Cardiac septum (tissue), 1 donor: ENCODE measurements around the gene TIGD7. TPM values are rescaled to one million over a fixed set of nuclear protein-coding genes. Genes with fewer than 3 reads are reported as not detected.
"Not testable (repeated sequence)": the region's sequence is repeated elsewhere in the genome, so short reads cannot be mapped to it uniquely, and the experiment has no call there.

Experiments
- DNase-seq: peaks from one replicate; pipeline ENCODE4 v3.0.0-alpha.2; 2020; ENCODE audit warnings: low spot score
- intact Hi-C: fragments of 100-400 bp; cut with DNase I; formaldehyde crosslinking; loops from one replicate; pipeline ENCODE4 v1.14.0; 2022
- total RNA-seq: library from RNA; stranded (reverse); fragmentation: NEBNext Ultra II Directional; extraction: Animal tissue kit (Norgen Biotek cat#: 25700); gene quantifications from one replicate; pipeline ENCODE4 v1.2.1, GENCODE V29; 2021
- donor health status: DM: no; HTN: no; CAD: no.

Gene TIGD7
- total RNA-seq, 1 donor from 2014 or later: 8.2 TPM

DNA sequence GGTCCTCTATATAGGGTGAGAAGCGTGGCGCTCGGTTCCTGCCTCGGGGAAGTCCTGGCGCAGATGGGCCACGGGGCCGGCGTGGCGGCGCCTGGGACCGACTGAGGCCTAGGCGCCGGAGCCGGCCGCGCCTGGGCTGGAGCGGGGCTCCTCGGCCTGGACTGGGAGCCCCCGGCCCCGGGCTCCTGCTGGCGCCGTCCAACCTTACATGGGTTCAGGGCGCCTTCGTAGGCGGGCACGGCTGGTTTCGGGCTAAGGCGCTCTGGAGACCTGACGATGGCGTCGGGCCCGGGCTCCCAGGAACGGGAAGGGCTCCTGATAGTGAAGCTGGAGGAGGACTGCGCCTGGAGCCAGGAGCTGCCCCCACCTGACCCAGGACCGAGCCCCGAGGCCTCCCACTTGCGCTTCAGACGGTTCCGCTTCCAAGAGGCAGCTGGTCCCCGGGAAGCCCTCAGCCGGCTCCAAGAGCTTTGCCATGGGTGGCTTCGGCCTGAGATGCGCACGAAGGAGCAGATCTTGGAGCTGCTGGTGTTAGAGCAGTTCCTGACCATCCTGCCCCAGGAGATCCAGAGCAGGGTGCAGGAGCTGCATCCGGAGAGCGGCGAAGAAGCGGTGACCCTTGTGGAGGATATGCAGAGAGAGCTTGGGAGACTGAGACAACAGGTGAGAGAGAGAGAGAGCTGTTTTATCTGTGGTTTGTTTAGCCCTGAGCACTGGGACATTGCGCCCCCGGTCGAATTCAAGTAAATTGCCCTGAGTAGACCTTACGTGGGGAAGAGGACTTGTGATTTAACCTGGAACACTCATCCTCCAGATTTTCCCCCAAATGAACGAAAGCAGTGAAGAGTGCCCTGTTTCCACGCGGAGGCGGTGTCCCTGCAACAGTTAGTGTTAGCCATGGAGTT, 21.4 kb downstream of the TIGD7 start:
- intact Hi-C loops: loop anchor here (1.0 to 5.0 kb wide), 4 partner anchors 19 to 174 kb away; partner anchors contain the start of genes TIGD7, ZNF174, ZNF75A and ZSCAN32
- no peak for DNase-seq

DNA sequence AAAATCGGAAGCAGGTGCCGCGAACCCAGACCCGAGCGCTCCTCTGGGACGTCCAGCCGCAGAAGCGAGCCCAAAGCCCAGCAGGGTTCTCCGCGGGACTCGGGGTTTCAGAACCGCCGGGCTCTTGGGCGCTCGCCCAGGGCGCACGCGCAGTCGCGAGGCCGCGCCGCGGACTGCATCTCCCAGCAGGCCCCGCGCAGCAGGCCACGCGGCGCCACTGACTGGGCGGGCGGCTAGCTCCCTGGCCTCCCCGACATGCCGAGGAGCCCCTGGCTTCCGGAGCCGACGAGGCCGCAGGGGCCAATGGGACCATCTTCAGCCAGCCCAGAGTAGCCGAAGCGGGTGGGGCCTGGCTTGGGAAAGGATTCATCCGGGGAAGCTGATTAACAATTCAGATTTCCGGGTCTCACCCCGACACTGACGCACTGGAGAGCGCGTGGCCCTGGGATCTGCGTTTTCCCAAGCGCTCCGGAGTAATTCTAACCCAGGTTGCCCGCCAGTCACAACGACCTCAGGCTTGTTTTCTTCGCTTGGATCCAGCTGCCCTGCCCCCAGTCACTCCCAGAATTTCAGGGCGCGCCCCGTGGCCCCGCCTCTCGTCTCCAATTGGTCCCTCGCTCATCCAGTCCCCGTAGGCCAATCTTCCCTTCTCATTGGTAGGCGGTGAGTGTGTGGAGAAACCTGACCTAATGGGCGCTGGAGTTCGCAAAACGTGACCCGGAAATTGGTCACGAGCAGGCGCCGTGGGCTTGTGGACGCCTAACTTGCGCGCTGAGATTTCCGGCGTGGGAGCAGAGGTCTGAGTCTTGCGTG, 22.3 kb downstream of the TIGD7 start, which contains the start of gene ZNF263:
ZNF263 (plus strand) TSS at position 762 of the 813 bp plus-strand sequence. CDS start 328 bp downstream, outside the sequence.
- intact Hi-C loops: loop anchor here (1.0 to 5.0 kb wide), 4 partner anchors 19 to 174 kb away; partner anchors contain the start of genes TIGD7, ZNF174, ZNF75A and ZSCAN32
- DNase-seq: peak; percentile 98

DNA sequence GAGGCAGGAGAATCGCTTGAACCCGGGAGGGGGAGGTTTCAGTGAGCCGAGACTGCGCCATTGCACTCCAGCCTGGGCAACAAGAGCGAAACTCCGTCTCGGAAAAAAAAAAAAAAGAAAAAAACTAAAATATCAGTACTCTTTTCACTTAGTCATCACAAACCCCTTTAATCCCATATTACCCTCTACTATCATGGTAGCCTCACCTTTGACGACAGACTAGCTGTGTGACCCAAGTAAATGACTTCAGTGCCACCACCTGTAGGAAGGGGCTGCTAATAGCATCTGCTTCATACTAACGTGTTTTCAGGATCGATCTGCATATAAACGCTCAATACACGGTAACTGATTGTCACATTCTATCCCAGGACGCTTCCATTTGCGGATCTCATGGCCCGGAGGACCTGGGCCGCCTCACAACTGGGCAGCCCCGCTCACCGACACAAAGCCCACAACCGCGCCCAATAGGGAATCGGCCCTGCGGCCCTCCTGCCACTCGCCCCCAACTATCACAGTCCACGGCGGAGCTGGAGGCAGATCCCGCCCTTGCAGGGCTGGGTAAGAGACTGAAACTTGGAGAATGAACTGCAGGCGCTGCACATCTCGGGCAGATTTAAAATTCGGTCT, 23.0 kb downstream of the TIGD7 start:
- DNase-seq: no peak
- intact Hi-C loops: loop anchor here (2.0 to 5.0 kb wide), 2 partner anchors 119 to 175 kb away; partner anchors contain the start of genes ZNF174 and ZSCAN32

DNA sequence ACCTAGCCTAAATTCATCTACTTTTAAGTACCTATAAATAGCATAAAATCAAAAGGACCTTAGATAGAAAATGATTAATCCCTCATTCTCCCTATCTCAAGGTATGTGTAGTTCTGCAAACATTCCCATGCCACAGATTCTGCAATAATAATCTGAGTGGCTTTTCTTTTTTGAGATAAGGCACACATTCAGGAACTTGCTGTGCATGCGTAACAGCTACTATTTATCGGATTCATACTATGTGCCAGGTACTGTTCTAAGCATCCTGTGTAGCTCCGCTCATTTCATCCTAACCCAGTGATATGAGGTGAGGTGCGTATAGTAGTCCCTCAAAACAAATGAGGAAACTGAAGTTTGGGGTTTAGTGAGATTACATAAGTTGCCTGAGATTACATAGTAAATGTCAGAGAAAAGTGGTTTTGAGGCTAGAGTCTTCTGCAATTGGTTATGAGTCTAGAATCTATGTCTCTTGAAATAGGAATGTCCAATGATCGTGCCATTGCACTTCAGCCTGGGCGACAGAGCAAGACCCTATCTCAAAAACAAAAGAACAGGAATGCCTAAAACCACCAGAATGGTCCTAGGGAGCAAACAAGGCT, 23.9 kb downstream of the TIGD7 start:
- no peak for DNase-seq
- intact Hi-C loops: loop anchor here (5.0 kb wide), 1 partner anchor 176 kb away; no protein-coding TSS in a partner anchor

DNA sequence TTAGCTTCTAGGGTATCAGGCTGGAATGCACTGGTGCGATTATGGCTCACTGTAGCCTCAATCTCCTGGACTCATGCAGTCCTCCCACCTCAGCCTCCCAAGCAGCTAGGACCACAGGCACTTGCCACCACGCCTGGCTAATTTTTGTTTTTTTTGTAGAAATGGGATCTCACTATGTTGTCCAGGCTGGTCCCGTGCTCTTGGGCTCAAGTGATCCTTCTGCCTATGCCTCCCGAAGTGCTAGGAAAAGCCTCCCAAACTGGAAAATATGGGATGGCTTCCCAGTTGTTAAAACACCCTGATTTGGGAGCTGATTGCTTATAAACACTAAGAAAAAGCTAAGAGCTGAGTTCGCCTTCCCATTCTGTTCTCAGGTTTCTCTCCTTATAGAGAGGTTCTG, 28.6 kb downstream of the TIGD7 start:
- no peak for DNase-seq
- intact Hi-C loops: no loop called here

DNA sequence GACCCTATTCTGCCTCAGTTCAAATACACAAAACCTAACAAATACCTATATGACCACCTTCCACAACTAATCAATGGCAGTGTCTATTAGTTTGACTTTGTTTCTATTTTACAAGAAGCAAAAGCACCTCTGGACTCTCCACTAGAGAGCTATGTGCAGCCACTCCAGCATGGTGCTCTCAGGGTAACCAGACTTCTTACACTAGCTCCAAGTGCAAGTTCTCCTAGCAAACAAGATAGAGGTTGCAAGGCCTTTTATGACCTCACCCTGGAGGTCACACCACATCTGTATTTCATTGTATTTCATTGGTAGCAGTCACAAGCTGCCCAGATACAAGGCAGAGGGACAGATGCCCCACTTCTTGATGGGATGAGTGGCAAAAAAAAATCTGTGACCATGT, 30.3 kb downstream of the TIGD7 start:
- no peak for DNase-seq
- intact Hi-C loops: no loop called here

DNA sequence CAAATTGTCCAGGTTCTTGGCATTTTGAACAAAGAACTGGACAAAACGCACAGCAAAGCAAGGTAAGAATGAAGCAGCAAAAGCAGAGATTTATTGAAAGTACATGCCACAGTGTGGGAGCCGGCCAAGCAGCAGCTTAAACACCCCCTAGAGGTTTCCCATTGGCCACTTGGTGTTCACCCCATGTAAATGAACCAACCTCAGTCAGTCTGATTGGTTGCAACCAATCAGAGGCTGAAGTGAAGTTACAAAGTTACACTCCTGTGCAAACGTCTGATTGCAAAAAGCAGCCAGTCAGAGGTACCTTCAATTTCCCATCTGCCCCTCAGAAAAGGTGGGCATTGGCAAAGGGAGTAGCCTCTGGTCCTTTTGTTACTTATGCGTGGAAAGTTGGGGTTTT, 30.7 kb downstream of the TIGD7 start:
- intact Hi-C loops: no loop called here
- DNase-seq: no peak

DNA sequence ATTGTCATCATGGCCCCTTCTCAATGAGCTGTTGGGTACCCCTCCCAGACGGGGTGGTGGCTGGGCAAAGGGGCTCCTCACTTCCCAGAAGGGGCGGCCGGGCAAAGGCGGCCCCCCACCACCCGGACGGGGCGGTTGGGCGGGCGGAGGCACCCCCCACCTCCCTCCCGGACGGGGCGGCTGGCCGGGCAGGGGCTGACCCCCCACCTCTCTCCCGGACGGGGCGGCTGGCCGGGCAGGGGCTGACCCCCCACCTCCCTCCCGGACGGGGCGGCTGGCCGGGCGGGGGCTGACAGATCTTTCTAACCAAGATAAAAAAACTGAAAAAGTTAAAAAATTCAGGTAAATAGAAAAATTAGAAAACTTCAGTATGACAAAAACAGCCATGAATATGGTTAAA, 33.9 kb downstream of the TIGD7 start:
- DNase-seq, intact Hi-C loops: not testable (repeated sequence)

DNA sequence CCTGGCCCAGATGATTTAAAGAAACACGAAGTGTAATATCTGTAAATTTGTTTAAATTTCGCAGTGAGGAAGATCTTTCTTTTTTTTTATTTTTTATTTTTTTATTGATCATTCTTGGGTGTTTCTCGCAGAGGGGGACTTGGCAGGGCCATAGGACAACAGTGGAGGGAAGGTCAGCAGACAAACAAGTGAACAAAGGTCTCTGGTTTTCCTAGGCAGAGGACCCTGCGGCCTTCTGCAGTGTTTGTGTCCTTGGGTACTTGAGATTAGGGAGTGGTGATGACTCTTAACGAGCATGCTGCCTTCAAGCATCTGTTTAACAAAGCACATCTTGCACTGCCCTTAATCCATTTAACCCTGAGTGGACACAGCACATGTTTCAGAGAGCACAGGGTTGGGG, 34.5 kb downstream of the TIGD7 start:
- DNase-seq, intact Hi-C loops: not testable (repeated sequence)

DNA sequence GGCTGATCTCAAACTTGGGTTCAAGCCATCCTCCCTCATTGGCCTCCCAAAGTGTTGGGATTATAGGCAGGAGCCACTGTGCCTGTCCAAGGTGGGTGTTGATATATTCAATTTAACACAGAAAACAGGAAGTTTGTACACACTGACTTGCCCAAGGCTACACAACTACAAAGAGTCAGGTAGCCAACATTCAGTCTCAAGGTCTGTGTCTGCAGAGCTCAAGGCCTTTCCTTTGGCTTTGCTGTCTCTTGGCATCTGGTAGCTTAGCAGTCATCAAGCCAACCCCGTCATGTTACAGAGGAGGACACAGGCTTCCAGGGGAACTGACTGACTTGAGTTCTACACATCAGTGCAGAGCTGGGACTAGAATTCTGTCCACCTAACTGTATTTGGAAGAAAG, 36.9 kb downstream of the TIGD7 start:
- intact Hi-C loops: no loop called here
- no peak for DNase-seq

DNA sequence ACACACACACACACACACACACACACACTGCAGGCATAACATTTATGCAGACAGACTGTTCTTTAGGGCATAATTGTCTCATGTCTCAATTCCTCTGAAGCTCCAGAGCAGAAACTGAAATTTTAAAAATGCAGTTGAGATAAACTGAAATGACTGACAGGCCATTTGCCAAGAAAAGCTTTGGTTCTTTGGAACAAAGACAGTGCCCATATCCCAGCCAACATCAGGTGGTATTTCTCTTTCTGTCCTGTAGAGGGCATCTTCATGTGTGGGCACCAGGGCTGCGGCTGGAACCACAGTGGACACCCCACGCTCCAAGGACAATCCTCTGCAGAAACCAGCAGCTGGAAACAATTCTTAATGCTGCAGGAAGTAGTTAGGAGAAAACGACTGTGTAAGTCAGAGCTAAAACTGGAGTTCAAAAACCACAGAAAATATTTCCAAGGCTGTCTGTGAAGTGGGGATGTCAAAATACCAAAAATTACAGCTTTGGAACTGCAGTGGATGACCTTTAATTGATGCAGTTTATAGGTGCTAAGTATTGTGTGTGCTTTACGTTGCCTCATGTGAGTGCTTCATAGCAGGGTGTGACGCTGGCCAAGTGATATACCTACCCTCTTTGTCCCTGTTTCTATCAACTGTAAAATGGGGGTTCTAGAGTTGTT, 38.2 kb downstream of the TIGD7 start:
- intact Hi-C loops: no loop called here
- no peak for DNase-seq

DNA sequence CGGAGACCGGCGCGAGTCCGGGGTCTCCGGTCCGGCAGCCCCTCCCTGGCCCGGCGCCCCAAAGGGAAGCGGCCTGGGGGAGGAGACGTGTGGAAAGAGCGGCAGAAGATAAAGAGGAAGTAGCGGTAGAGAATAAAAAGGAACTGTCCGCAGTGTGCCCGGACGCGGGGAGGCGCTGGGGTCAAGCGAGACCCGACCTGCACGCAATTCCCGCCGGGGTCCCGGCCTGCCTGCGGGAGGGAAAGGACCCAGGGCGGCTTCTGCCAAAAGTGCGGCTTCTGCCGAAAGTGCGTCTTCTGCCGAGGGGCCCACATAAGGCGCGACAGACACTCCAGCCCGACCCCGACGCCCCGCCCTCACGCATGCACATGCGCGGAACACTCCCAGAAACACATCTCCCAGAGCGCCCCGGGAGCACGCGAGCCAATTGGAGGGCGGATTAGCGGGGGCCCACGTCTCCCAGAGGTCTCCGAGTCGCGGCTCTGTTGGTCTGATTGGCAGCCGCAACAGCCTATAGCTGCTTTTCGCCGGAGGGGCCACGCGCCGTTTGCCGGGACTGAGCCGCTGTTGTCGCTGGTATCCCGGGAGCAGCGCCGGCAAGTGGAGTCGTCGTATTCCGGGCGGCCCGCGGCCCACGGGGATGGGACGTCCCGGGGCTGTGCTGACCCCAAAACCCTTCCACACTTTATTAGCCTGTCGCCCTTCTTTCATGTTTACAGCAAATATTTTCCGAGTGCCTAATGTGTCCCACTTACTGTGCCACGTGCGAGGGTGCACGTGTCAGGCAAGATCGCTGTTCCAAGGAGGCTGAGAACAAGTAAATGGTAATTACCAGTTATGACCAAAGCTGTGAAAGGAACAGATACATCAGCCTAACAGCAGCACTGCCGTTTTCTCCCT, 40.8 kb downstream of the TIGD7 start:
- intact Hi-C loops: loop anchor here (1.0 to 5.0 kb wide), 3 partner anchors 19 to 238 kb away; partner anchors contain the start of genes CLUAP1, TIGD7, ZNF263 and ZNF75A

DNA sequence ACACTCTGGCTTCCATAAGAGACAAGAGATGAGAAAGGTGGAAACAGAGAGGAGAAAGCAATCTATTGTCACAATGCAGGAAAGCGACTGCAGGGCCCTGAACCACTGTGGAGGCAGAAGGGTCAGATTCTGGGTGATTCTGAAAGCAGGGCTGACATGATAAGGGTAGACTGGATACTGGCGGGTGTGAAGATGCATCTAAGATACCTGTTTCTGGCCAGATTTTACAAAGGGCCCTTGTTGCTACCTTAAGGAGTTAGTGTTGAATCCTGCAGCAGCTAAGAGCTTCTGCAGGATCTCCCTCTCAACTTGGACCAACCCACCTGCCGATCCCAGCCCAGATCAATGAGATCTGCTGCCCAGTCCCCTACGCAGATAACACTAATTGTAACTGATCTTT, 42.7 kb downstream of the TIGD7 start:
- DNase-seq: no peak
- intact Hi-C loops: loop anchor here (5.0 kb wide), 1 partner anchor 240 kb away; the partner anchor contains the start of gene CLUAP1

More for the DNA sequence above, 40.8 kb downstream of the TIGD7 start:
- DNase-seq: peak; percentile 98

DNA sequence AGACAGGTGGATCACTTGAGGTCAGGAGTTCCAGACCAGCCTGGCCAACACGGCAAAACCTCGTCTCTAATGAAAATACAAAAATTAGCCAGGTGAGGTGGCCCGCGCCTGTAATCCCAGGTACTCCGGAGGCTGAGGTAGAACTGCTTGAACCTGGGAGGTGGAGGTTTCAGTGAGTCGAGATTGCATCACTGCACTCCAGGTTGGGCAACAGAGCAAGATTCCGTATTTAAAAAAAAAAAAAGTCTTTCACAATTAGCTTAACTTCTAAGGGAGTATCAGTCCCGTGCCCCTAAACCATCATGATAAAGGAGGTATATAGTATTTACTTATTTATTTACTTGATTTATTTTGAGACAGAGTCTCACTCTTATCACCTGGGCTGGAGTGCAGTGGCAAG, 45.4 kb downstream of the TIGD7 start:
- intact Hi-C loops: loop anchor here (5.0 kb wide), 1 partner anchor 242 kb away; the partner anchor contains the start of gene CLUAP1
- peak; percentile 82 for DNase-seq

DNA sequence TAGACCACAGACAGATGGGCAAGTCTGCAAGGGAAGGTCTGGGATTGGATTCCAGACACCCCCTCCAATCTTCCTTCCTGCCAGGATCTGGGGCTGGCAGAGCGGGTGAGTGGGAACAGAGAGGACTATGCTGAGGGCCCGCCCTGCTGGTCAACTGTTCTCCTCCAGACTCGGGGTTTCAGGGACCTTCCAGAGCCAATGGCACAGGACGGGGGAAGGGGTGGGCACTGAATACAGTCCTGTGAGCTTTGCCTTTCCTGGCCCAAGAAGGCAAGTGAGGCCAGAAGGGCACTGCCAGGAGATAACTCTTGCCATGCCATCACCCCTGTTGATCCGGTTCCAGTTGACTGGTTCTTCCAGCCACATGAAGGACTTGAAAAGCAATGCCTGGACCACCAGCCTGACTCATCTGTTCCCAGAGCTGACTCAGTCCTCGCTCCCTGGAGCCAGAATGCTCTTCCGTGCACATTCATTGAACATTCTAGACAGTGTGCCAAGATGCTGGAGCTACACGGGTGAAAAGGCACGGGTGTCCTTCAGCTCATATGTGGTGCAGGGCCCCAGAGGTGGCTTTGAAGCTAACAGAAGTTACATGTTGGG, 48.3 kb downstream of the TIGD7 start:
- intact Hi-C loops: no loop called here
- no peak for DNase-seq

DNA sequence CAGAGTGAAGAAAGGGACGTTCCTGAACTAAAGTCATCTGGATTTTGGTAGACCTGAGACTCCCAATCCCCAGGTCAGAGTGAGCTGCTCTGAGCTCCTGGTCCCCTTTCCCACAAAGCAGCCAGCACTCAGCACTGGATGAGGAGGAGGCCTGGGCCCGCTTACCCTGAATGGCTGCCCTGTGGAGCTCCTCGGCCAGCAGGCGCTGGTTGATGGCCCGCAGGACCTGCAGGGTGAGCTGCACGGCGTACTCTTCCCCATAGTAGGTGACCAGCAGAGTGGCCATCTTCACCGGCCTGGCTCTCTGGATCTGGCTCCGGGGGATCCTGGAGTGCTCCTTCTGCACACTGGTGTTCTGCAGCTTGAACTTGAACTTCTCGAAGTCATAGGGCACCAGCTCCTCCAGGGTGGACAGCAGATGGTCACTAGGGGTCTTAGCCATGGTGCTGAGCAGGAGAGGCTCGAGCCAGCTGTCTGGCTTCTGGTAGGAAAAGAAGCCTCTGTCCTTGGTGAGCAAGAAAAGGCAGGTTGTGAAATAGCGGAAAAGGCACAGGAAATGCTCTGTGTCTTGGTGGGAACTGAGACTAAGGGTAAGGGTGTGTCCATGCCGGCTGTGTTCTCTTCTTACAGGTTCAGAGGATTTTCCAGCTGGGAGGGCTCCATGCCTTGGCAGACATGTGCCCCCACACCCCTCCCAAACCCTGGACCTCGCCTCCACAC, 48.9 kb downstream of the TIGD7 start, which contains the start of gene MEFV:
MEFV (minus strand) TSS at position 488 of the 720 bp plus-strand sequence; CDS start at position 442, 46 bp downstream.
- intact Hi-C loops: no loop called here
- peak; percentile 81 for DNase-seq
